Omental fat pad (tissue), 4 donors: Measurements from ENCODE around the gene CDYL2. TPM values are rescaled to one million over a fixed set of nuclear protein-coding genes. Genes with fewer than 3 reads are reported as not detected.
"Not testable (repeated sequence)": the region's sequence is repeated elsewhere in the genome, so short reads cannot be mapped to it uniquely, and the experiment has no call there.

Experiments
- ATAC-seq: fragments of 150-250 bp; one replicate; pipeline ENCODE4 v1.9.1; 2016; ENCODE audit warnings: mild to moderate bottlenecking, moderate library complexity; ENCODE audit not compliant: low FRiP score
- DNase-seq: peaks from one replicate; pipeline ENCODE4 v3.0.0-alpha.2; 2019; ENCODE audit warnings: low spot score
- CTCF ChIP-seq, 3 donors: fragments of 450-650 bp; IDR thresholded peaks; one replicate each; pipeline ENCODE4 v1.5.1; 2016 to 2017; ENCODE audit warnings: antibody characterized with exemption in 3 of 3, mild to moderate bottlenecking in 3 of 3, moderate library complexity in 2 of 3
- total RNA-seq, 4 donors: library from RNA; depleted of rRNA; stranded (reverse); fragments of >200 nt; gene quantifications; one replicate each; pipeline ENCODE4 v1.1.0, GENCODE V29; 2016

CDYL2 gene
- total RNA-seq, 4 donors from 2014 or later = 5.9 to 8.8 (median 6.6) TPM

DNA sequence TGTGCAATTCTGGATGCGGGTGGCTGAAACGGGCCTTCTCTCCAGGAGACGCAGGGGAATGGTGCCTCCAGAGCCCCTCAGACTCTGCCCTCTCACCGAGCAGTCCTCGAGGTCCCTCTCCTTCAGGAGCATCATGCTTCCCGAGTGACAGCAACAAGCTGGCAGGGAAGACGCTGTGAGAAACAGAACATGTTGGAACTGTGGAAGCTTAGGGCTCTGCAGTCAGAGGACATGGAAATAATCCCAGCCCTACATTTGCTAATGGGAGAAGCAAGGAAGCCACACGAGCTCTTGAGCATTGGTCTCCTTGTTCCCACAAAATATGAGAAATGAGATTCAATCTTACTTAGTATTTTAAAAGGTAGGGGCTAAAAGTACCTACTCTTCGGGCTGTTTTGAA lies 148.6 kb downstream of the CDYL2 start:
- ATAC-seq = no peak

GRCh38 chr16:80654094-80654862 lies 150.1 kb downstream of the CDYL2 start:
- TF ChIP-seq CTCF (IDR thresholded peaks at IDR 0.05) = no peak
- DNase-seq (no peak), ATAC-seq (no peak)

More for the DNA sequence above, 148.6 kb downstream of the CDYL2 start:
- no peak for TF ChIP-seq CTCF (IDR thresholded peaks at IDR 0.05)
- no peak for DNase-seq

DNA sequence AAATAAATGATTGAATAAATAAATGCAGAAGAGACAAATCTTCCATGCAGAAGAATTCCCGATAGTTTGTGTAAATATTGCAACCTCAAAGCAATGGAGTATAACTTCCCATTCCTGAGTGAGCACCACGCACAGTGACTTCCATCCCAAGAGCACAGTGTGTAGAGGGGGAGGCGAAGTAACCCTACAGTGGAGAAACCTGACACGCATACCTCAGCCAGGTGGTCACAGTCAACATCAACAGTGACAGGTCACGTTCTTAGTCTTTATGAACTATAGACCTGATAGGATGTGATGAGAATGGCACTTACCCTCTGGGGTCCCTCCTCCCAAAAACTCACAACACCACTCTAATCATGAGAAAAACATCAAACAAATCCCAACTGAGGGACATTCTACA lies 152.0 kb downstream of the CDYL2 start:
- ATAC-seq (no peak), DNase-seq (no peak)
- no peak for TF ChIP-seq CTCF (IDR thresholded peaks at IDR 0.05)

- ATAC-seq, DNase-seq: not testable (repeated sequence)
Observed at GRCh38 chr16:80650281-80650680, 154.1 kb downstream of the CDYL2 start.

DNA sequence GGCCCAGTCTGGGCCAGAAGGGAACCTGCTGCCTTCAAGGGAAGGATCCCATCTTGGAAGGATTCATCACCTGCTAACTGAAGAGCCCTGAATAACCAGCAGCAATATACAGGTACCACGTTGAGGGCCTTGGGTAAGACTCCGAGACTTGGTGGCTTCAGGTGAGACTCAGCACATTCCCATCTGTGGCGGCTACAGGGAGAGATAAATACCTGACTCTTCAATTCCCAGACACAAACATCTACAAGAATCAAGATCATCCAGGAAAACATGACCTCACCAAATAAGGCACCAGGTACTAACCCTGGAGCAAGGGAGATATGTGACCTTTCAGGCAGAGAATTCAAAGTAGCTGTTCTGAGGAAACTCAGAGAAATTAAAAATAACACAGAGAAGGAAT lies 164.1 kb downstream of the CDYL2 start:
- no peak for TF ChIP-seq CTCF (IDR thresholded peaks at IDR 0.05)
- ATAC-seq = no peak
- DNase-seq = no peak

DNA sequence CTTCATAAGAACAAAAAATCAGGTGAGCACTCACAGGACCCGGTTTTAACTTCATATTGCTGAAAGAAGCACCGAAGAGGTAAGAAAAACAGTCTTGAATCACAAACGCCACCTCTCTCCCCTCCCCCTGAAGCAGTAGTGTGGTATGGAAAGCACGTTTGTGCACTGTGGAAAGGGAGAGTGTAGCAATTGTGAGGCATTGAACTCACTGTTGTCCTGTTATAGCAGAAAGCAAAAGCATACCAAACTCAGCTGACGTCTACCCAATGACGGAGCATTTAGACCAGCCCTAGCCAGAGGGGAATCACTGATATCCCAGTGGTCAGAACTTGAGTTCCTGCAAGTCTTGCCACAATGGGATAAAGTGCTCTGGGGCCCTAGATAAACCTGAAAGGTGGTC lies 164.8 kb downstream of the CDYL2 start:
- no peak for TF ChIP-seq CTCF (IDR thresholded peaks at IDR 0.05)
- ATAC-seq (no peak), DNase-seq (no peak)

GRCh38 chr16:80637621-80638020 lies 166.8 kb downstream of the CDYL2 start:
- no peak for TF ChIP-seq CTCF (IDR thresholded peaks at IDR 0.05)
- no peak for ATAC-seq
- DNase-seq = no peak
